GM12892 (cell line): ENCODE measurements around the gene CLASP2. TPM values are rescaled to one million over a fixed set of nuclear protein-coding genes. Genes with fewer than 3 reads are reported as not detected.
A peak's percentile ranks its signal among the peaks of the same experiment; 100 is the strongest.
"Not testable (repeated sequence)": the region's sequence is repeated elsewhere in the genome, so short reads cannot be mapped to it uniquely, and the experiment has no call there.

Experiments used
- DNase-seq: peaks from one replicate; pipeline ENCODE4 v3.0.0; 2011; ENCODE audit not compliant: insufficient read length
- FAIRE-seq: peaks from 2 replicates; lab custom pipeline; 2011; peaks lifted over from hg19 to GRCh38; lab: Jason Lieb, UNC
- POLR2A ChIP-seq: IDR thresholded peaks from 2 replicates; pipeline ENCODE4 v1.6.1; 2011; ENCODE audit warnings: low read depth, low read length, control low read depth
- POLR2AphosphoS5 ChIP-seq: IDR thresholded peaks from 2 replicates; pipeline ENCODE4 v1.6.1; 2011; ENCODE audit warnings: low read depth, low read length, control low read depth
- TAF1 ChIP-seq: IDR thresholded peaks from 2 replicates; pipeline ENCODE4 v1.6.1; 2011; ENCODE audit warnings: low read depth, mild to moderate bottlenecking, control low read depth, low read length, borderline replicate concordance
- polyA plus RNA-seq: library from polyadenylated mRNA; unstranded; fragments of >200 nt; gene quantifications from one replicate; pipeline ENCODE4 v1.2.1, GENCODE V29; 2012; ENCODE audit warnings: missing spikeins, inconsistent platforms; ENCODE audit not compliant: missing spikeins

Gene CLASP2
- polyA plus RNA-seq = 13.6 TPM

DNA sequence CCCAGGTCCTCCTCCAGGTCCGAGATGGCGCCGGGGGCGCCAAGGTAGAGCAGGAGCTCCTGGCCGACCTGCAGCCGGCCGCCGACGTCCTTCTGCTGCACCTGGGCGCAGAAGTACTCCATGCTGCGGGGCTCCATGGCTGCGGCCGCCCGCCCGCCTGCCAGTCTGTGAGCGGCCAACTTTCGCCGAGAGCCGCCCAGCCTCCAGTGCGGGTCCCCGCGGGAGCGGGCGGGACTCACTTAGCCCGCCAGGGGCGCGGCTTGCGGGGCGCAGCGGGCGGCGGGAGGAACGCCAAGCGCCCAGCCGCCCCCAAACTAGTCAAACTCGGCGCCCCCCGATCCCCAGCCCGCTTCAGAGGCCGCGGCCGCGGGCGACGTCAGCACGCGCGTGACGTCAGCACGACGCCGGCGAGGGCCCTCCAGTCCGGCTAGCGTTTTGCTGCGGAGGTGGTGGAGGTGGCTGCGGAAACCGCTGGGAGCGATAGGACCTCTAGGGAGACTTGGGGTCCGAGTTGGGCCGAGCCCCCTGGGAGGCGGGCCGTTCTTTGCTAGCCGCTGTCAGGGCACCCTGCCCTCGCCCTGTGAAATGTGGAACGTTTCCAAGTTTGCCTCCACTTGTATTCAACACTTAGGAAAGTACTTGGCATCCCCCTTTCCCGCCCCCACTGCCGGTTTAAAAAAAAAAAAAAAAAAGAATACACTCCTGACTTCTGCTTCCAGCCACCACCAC lies at the start of gene CLASP2:
Gene CLASP2, minus strand, starts transcription at position 389 of the 729 bp plus-strand sequence. Its CDS starts 252 bp downstream, at position 137.
- peak; percentile 97 for FAIRE-seq
- peak; percentile 76 for DNase-seq
- TF ChIP-seq POLR2AphosphoS5 (no peak; the same call in 1 of the 2 replicates), POLR2A (peak; percentile 81), TAF1 (0 out of 2 replicates have a peak, but pooled peaks have one; percentile 27)

DNA sequence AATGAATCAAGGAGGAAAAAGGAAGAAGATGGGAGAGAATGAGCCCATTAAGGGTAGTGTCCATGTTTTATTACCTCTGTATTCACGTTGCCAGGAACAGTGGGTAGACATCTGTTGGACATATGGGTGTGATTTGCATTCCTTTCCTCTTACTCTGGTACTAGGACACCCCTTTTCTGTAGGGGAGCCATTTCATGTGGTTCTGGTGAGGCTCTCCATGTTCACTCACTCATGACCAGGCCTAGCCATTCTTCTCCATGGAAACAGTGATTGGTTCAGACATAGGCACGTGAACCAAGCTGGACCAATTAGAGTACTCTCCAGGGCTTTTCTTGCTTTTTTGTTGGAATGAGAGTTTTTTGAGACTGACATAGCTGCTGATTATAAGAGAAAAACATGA lies 40.8 kb upstream of the CLASP2 start:
- no peak for DNase-seq
- no peak for FAIRE-seq
- TF ChIP-seq POLR2AphosphoS5 = no peak
- no peak for TF ChIP-seq POLR2A
- TF ChIP-seq TAF1 = no peak

DNA sequence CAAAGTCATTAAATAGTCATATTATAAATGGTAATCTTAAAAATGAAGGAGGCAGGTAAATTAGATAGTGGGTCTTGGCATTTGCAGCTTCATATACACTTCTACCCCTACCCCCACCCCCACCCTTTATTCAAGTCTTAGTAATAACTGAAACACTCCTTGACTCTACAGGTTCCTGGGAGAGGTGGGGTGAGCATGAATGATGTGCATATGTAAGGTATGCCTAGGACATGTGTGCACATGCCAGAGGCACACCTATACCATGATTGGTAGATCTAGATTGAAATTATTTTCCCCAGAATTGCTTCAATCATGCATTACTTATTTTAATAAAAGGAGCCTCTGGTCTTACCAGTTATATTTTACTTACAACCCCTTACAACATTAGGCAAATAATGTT lies 40.2 kb upstream of the CLASP2 start:
- no peak for FAIRE-seq
- TF ChIP-seq TAF1 = no peak
- no peak for TF ChIP-seq POLR2AphosphoS5
- TF ChIP-seq POLR2A = no peak

DNA sequence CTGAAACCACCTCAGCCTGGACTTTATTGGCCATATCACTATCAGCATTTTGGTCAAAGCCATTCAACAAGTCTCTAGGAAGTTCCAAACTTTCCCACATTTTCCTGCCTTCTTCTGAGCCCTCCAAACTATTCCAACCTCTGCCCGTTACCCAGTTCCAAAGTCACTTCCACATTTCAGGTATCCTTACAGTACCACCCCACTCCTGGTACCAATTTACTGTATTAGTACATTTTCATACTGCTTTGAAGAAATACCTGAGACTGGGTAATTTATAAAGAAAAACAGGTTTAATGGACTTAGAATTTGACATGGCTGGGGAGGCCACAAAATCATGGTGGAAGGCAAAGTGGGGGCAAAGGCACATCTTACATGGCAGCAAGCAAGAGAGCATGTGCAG lies 36.3 kb upstream of the CLASP2 start:
- DNase-seq, FAIRE-seq: not testable (repeated sequence)

More for the DNA sequence above, 40.2 kb upstream of the CLASP2 start:
- no peak for DNase-seq

DNA sequence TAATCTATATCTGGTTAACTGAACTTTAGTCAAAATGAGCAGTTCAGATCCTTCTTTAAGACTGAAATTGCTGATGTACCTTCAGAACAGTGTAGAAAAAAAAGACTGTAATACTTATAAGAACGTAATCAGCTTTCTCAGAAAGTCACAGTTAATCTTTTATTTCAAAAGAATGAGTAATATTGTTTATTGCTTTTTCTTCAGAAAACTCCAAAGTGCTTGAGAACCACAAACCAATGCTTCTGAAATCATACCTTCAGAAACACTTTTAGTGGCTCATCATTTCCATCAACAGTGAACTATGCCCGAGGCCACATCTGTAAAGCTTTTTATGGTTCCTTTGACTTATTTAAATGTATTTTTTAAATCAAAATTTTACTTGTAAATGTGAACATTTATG lies 33.3 kb upstream of the CLASP2 start:
- no peak for TF ChIP-seq POLR2AphosphoS5
- DNase-seq (no peak), FAIRE-seq (no peak)

DNA sequence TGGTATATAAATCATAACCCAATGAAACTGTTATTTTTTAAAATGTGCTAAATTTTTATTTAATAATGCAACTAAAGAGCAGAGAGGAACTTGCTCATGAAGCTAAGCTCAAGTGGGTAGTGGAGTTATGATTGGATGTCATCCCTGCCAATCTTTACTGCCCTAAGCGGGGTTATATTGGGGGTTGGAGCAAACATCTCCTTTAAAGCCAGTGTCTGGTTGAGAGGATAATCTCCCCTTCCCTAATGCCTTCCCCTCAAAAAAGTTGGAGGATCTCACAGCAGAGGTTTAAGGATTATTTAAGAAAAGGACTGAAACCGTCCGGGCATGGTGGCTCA lies 32.1 kb upstream of the CLASP2 start:
- no peak for FAIRE-seq
- no peak for DNase-seq
- no peak for TF ChIP-seq POLR2A
- no peak for TF ChIP-seq TAF1
- TF ChIP-seq POLR2AphosphoS5 = no peak

DNA sequence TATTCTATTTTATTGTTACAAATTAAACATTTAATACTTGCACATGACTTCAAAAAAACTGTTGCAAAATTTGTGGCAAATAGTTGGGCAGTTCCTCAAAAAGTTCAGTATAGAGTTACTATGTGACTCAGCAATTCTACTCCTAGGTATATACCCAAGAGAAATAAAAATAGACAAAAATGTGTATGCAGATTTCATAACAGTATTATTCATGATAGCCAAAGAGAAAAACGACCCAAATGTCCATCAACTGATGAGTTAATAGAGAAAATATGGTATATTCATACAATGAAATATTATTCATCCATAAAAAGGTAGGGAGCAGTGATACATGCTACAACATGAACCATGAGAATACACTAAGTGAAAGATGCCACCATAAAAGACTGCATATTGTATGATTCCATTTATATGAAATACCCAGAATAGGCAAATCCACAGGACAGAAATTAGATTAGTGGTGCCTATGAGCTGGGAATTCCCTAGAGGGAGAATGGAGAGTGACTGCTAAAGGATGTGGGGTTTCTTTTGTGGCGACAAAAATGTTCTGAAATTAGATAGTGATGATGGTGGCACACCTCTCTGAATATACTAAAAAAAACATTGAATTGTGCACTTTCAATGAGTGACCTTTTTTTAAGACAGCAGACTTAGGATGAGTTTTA lies 31.6 kb upstream of the CLASP2 start:
- FAIRE-seq (no peak), DNase-seq (no peak)
- TF ChIP-seq POLR2A (no peak), TAF1 (no peak), POLR2AphosphoS5 (no peak)

DNA sequence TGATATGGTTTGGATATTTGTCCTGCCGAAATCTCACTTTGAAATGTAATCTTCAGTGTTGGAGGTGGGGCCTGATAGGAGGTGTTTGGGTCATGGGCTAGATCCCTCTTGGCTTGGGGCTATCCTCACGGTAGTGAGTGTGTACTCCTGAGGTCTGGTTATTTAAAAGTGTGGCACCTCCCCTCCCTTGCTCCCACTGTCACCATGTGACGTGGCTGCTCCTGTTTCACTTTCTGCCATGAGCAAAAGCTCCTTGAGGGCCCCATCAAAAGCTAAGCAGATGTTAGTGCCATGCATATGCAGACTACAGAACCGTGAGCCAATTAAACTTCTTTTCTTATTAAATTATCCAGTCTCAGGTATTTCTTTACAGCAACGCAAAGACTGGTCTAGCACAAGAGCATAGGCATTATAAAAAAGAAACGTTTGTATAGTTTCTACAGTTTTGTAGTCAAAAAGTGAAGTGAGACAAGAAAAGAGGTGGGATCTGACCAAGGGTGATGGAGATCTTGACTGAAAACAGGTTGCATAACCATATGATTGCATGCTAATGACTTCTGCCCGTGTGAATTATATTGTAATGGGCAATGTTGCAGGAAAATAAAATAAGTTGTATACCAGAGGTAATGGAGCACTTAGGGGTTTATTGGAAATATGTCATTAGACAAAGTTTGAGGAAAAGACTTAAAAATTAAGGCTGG lies 28.5 kb upstream of the CLASP2 start:
- TF ChIP-seq TAF1 (no peak), POLR2A (no peak), POLR2AphosphoS5 (no peak)
- no peak for FAIRE-seq

DNA sequence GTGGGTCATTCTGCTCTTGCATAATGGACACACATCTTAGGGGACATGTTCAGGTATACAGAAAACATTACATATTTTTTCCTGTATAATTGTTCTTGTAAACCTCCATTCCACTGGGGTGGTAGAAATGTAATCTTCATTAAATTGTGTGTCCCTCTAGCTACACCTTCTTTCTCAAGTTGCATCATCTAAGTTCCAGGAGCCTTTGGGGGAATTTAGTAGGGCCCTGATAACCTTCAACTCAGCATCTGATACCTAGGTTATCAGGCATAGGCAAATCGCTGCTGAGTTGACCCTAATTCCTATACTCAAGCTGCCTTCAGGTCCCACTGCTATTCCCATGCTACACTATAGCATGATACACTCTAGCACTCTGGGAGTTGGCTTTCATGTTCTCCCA lies 19.1 kb upstream of the CLASP2 start:
- no peak for FAIRE-seq

More for the DNA sequence above, 28.5 kb upstream of the CLASP2 start:
- no peak for DNase-seq

DNA sequence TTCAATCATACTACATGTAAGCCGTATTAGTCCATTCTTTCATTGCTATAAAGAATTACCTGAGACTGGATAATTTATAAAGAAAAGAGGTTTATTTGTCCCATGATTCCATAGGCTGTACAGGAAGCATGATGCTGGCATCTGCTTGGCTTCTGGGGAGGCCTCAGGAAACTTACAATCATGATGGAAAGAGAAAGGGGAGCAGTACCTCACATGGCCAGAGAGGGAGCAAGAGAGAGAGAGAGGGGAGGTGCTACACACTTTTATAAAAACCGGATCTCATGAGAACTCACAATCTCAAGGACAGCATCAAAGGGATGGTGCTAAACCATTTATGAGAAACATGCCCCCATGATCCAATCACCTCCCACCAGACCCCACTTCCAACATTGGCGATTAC lies 14.3 kb upstream of the CLASP2 start:
- DNase-seq (no peak), FAIRE-seq (no peak)
- no peak for TF ChIP-seq POLR2A
- TF ChIP-seq TAF1 = no peak
- no peak for TF ChIP-seq POLR2AphosphoS5

More for the DNA sequence above, 19.1 kb upstream of the CLASP2 start:
- DNase-seq = no peak
- TF ChIP-seq POLR2AphosphoS5 (no peak), TAF1 (no peak), POLR2A (no peak)

DNA sequence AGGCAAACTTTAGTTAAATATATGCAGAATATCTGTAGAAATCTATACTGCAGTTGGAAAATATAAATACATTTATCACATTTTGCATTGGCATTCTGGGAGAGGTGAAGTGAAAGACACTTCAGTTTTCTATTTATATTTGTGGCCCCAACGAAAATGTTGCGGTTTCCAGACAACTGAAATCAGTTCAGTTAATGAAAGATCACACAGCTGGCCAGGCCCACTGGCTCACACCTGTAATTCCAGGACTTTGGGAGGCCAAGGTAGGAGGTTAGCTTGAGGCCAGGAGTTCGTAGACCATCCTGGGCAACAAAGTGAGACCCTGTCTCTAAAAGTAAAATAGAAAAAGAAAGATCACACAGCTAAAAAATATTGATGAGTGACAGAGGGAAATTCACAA lies 11.9 kb upstream of the CLASP2 start:
- FAIRE-seq (no peak), DNase-seq (no peak)
- TF ChIP-seq POLR2AphosphoS5 (no peak), TAF1 (no peak), POLR2A (no peak)

DNA sequence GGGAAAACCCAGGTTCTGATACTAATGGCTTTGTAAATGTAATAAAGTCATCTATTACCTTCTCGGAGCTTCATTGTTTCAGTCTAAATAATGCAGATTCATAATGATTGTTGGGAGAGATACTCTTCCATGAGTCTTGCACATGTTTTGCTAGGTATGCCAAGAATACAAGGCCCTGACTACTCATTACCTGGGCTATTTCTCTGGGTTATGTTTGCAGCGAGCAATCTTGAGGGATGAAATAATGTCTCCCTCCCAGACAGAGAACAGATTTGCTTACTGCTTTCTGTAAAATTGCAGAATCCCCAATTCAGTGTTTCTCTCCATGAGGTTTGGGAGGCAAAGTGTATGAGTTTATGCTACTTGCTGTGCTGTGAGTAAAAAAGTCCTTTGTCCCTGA lies 6.2 kb upstream of the CLASP2 start:
- TF ChIP-seq TAF1 = no peak
- no peak for TF ChIP-seq POLR2AphosphoS5
- TF ChIP-seq POLR2A = no peak
- no peak for DNase-seq
- no peak for FAIRE-seq
